ENCODE measurements around the gene CCDC187. TPM values are rescaled to one million over a fixed set of nuclear protein-coding genes. Genes with fewer than 3 reads are reported as not detected.

CCDC187 gene
- total and polyA plus RNA-seq, 2 of the 13 experiments (the other 11 are each of a cell fraction or from before 2014, with no cell fraction given): 0.03 to 0.13 TPM

DNA sequence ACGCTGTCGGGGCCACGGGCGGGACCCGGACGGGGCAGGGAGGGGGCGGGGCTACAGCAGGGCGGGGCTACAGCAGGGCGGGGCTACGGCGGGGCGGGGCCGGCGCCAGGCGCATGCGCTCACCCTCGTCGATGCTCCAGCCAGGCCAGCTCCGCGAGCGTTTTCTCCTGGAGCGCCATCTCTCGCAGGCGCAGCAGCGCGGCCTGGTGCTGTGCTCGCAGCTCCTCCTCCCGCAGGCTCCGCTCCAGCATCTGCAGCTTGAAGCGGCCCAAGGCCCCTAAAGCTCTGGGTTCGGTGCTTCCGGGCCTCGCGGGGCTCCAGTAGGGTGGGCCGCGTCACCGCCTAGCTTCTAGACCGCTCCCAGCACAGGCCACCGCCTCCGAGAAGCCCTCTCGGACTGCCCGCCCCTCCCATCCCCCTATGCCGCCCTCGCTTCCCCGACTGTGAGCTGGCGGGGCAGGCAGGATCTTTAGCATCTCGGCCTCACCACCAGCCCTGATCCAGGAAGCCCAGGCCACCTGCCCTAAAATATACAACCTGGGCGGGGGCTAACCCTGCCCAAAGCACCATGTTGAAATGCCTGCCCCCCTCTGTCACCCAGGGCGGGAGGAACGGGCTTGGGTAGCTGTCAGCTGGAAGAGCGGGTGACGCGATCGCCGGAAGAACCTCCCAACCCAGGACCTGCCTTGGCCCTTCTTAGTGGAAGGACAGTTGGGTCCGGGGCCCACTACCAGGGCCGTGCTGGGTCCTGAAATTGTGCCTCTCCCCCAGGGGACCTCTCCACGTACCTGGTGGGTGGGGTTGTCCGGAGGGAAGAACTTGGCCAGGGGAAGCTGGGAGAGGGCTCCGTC is 36.4 kb downstream of the CCDC187 start (continued):
- TF ChIP-seq, protein P1, sequence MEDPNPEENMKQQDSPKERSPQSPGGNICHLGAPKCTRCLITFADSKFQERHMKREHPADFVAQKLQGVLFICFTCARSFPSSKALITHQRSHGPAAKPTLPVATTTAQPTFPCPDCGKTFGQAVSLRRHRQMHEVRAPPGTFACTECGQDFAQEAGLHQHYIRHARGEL (CRISPR knock-in tag; IDR thresholded peaks at IDR 0.05): no peak
- TF ChIP-seq KAT2B (IDR thresholded peaks at IDR 0.05; ENCODE audit: borderline replicate concordance, low read depth, low read length) (no peak), ZSCAN21 (CRISPR knock-in tag; IDR thresholded peaks at IDR 0.05; ENCODE audit: borderline replicate concordance) (no peak), SP140L (CRISPR knock-in tag; IDR thresholded peaks at IDR 0.05; ENCODE audit: borderline replicate concordance) (no peak), MATR3 (CRISPR knock-in tag; IDR thresholded peaks at IDR 0.05) (no peak), KLF15 (CRISPR knock-in tag; IDR thresholded peaks at IDR 0.05; ENCODE audit: borderline replicate concordance) (0 out of 2 replicates have a peak, but pooled peaks have one; percentile 33), ZFY (CRISPR knock-in tag; IDR thresholded peaks at IDR 0.05) (peak; percentile 67), RBFOX2 (IDR thresholded peaks at IDR 0.05; ENCODE audit: low read depth, low read length) (peak; percentile 38; the same call in 1 of the 2 replicates), HDAC6 (IDR thresholded peaks at IDR 0.05; ENCODE audit: low read depth, low read length) (no peak), KDM2A (CRISPR knock-in tag; IDR thresholded peaks at IDR 0.05; ENCODE audit: borderline replicate concordance, low read depth) (peak; percentile 61), POLR2G (IDR thresholded peaks at IDR 0.05; ENCODE audit: low read depth, low read length) (peak; percentile 46; the same call in 1 of the 2 replicates), ERF (CRISPR knock-in tag; IDR thresholded peaks at IDR 0.05) (0 out of 2 replicates have a peak, but pooled peaks have one; percentile 28), ZNF614 (CRISPR knock-in tag; IDR thresholded peaks at IDR 0.05; ENCODE audit: borderline replicate concordance) (peak; percentile 30; the same call in 1 of the 2 replicates), ONECUT2 (CRISPR knock-in tag; IDR thresholded peaks at IDR 0.05) (no peak), ZNF543 (CRISPR knock-in tag; IDR thresholded peaks at IDR 0.05) (0 out of 2 replicates have a peak, but pooled peaks have one; percentile 46), YY1 (IDR thresholded peaks at IDR 0.05; ENCODE audit: insufficient read depth, insufficient replicate concordance, low read depth, low read length) (peak; percentile 50), TAF1 (CRISPR knock-in tag; IDR thresholded peaks at IDR 0.05) (peak; percentile 45; the same call in 1 of the 2 replicates), IKZF1 (IDR thresholded peaks at IDR 0.05) (no peak), ZNF891 (CRISPR knock-in tag; IDR thresholded peaks at IDR 0.05) (0 out of 2 replicates have a peak, but pooled peaks have one; percentile 31), NR2C2 (CRISPR knock-in tag; IDR thresholded peaks at IDR 0.05; ENCODE audit: borderline replicate concordance) (0 out of 2 replicates have a peak, but pooled peaks have one; percentile 19), MAFF (IDR thresholded peaks at IDR 0.05; ENCODE audit: low read depth, low read length) (no peak), ADNP (CRISPR knock-in tag; IDR thresholded peaks at IDR 0.05) (0 out of 2 replicates have a peak, but pooled peaks have one; percentile 53), ZNF83 (CRISPR knock-in tag; IDR thresholded peaks at IDR 0.05; ENCODE audit: borderline replicate concordance) (no peak)
- TF ChIP-seq, protein P2, sequence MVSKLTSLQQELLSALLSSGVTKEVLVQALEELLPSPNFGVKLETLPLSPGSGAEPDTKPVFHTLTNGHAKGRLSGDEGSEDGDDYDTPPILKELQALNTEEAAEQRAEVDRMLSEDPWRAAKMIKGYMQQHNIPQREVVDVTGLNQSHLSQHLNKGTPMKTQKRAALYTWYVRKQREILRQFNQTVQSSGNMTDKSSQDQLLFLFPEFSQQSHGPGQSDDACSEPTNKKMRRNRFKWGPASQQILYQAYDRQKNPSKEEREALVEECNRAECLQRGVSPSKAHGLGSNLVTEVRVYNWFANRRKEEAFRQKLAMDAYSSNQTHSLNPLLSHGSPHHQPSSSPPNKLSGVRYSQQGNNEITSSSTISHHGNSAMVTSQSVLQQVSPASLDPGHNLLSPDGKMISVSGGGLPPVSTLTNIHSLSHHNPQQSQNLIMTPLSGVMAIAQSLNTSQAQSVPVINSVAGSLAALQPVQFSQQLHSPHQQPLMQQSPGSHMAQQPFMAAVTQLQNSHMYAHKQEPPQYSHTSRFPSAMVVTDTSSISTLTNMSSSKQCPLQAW (CRISPR knock-in tag; IDR thresholded peaks at IDR 0.05): peak; percentile 39; the same call in 1 of the 2 replicates
- TF ChIP-seq, protein P3, sequence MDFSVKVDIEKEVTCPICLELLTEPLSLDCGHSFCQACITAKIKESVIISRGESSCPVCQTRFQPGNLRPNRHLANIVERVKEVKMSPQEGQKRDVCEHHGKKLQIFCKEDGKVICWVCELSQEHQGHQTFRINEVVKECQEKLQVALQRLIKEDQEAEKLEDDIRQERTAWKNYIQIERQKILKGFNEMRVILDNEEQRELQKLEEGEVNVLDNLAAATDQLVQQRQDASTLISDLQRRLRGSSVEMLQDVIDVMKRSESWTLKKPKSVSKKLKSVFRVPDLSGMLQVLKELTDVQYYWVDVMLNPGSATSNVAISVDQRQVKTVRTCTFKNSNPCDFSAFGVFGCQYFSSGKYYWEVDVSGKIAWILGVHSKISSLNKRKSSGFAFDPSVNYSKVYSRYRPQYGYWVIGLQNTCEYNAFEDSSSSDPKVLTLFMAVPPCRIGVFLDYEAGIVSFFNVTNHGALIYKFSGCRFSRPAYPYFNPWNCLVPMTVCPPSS (IDR thresholded peaks at IDR 0.05): no peak
- TF ChIP-seq, protein P4, sequence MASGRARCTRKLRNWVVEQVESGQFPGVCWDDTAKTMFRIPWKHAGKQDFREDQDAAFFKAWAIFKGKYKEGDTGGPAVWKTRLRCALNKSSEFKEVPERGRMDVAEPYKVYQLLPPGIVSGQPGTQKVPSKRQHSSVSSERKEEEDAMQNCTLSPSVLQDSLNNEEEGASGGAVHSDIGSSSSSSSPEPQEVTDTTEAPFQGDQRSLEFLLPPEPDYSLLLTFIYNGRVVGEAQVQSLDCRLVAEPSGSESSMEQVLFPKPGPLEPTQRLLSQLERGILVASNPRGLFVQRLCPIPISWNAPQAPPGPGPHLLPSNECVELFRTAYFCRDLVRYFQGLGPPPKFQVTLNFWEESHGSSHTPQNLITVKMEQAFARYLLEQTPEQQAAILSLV (CRISPR knock-in tag; IDR thresholded peaks at IDR 0.05; ENCODE audit: borderline replicate concordance): no peak
